MG63 (cell line): ENCODE results near the gene SMIM7. TPM values are rescaled to one million over a fixed set of nuclear protein-coding genes. Genes with fewer than 3 reads are reported as not detected.
A peak's percentile ranks its signal among the peaks of the same experiment; 100 is the strongest.
"Not testable (repeated sequence)": the region's sequence is repeated elsewhere in the genome, so short reads cannot be mapped to it uniquely, and the experiment has no call there.

Experiments used
- DNase-seq: peaks from one replicate; pipeline ENCODE4 v3.0.0-alpha.2; 2020
- H3K27me3 ChIP-seq: fragments of 250-450 bp; sonication (Bioruptor Pico); 2 replicates; pipeline ENCODE4 v1.5.1; 2020; ENCODE audit warnings: mild to moderate bottlenecking, moderate library complexity
- H3K36me3 ChIP-seq: fragments of 250-450 bp; sonication (Bioruptor Pico); 2 replicates; pipeline ENCODE4 v1.5.1; 2020; ENCODE audit warnings: mild to moderate bottlenecking, moderate library complexity
- H3K4me3 ChIP-seq: fragments of 250-450 bp; sonication (Bioruptor Pico); 2 replicates; pipeline ENCODE4 v1.5.1; 2020; ENCODE audit warnings: mild to moderate bottlenecking, moderate library complexity
- H3K9me3 ChIP-seq: fragments of 250-450 bp; sonication (Bioruptor Pico); 2 replicates; pipeline ENCODE4 v1.5.1; 2020; ENCODE audit warnings: mild to moderate bottlenecking, moderate library complexity
- total RNA-seq: library from RNA; depleted of rRNA; stranded (reverse); fragments of >200 nt; shearing (Covaris generic); gene quantifications from 2 replicates; pipeline ENCODE4 v1.2.3, GENCODE V29; 2014; ENCODE audit warnings: low replicate concordance; rRNA removed

SMIM7 gene
- total RNA-seq, result 89.0 and 111 TPM in 2 replicates

- peaks cover 42% of the 10 kb centered on the region for H3K36me3 ChIP-seq
- peak; percentile 99 for DNase-seq
- peak within 1 kb of the TSS; percentile 100 for H3K4me3 ChIP-seq
- peaks cover 3% of the 10 kb centered on the region; the same call in 1 of the 2 replicates for H3K27me3 ChIP-seq
- H3K9me3 ChIP-seq, result no peaks in the 10 kb centered on the region
Observed at GRCh38 chr19:16659832-16660708, at the start of gene SMIM7. TSS of gene SMIM7 (minus strand) at chr19:16660144. CDS start at chr19:16660110, 34 bp downstream.

- H3K27me3 ChIP-seq, result 0 out of 2 replicates have a peak, but pooled peaks cover 4% of the 10 kb centered on the region
- H3K4me3 ChIP-seq, result no peak overlapping the region
- H3K9me3 ChIP-seq, result no peaks in the 10 kb centered on the region
- H3K36me3 ChIP-seq, result no peaks in the 10 kb centered on the region
- DNase-seq, result no peak
Observed at GRCh38 chr19:16703677-16704076, 43.7 kb upstream of the SMIM7 start.

- DNase-seq, result peak; percentile 84
Observed at GRCh38 chr19:16702123-16702522, 42.2 kb upstream of the SMIM7 start.

DNA sequence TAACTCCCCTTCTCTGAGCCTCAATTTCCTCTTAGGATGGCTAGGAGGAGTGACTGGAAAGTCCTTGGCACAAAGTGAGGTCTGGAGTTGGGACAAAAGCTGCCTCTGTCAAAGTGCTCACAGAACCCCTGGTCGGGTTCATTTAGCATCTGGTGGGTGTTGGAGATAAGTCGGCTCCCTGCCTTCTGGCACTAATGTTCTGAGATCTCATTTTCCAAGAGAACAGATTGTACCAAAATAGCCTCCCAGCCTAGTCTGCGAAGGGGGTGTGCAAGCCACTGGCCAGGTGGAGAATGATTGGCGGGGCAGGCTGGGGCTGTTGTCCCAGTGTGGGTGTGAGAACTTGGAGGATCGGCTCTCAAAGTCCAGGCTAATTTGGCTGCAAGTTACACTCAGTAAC lies 39.0 kb upstream of the SMIM7 start:
- no peak overlapping the region for H3K4me3 ChIP-seq
- H3K9me3 ChIP-seq, result no peaks in the 10 kb centered on the region
- no peaks in the 10 kb centered on the region for H3K36me3 ChIP-seq
- DNase-seq, result no peak
- H3K27me3 ChIP-seq, result peaks cover 5% of the 10 kb centered on the region; the same call in 1 of the 2 replicates

More at GRCh38 chr19:16702123-16702522, 42.2 kb upstream of the SMIM7 start:
- Histone ChIP-seq H3K27me3 (peaks cover 5% of the 10 kb centered on the region; the same call in 1 of the 2 replicates), H3K9me3 (no peaks in the 10 kb centered on the region), H3K4me3 (no peak overlapping the region), H3K36me3 (no peaks in the 10 kb centered on the region)

DNA sequence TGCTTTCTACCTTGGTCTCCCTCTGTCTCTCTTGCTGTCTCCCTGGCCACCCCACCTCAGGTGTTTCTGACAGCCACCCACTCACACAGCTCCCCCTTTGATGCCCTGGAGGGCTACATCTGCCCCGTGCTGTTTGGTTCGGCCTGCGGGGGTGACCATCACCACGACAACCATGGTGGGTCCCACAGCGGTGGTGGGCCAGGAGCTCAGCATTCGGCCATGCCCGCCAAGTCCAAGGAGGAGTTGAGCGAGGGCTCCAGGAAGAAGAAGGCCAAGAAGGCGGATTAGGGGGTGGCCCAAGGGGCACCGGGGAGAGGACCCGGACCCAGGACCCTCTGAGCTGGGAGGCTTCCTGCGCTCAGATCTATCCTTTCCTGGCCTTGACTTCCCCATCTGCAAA lies 28.1 kb upstream of the SMIM7 start:
- Histone ChIP-seq H3K9me3 (no peaks in the 10 kb centered on the region), H3K36me3 (no peaks in the 10 kb centered on the region), H3K4me3 (no peak overlapping the region), H3K27me3 (no peaks in the 10 kb centered on the region)
- no peak for DNase-seq

DNA sequence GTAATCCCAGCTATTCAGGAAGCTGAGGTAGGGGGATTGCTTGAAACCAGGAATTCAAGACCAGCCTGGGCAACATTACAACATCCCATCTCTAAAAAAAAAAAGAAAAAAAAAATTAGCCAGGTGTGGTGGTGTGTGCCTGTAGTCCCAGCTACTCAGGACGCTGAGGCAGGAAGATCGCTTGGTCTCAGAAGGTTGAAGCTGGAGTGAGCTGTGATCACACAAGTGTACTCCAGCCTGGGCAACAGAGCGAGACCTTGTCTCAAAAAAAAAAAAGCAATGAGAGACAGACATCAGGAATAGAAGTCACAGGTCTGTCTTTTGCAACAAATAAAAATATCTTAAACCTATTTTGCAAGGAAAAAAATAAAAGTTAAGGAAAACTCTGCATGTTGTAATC lies 24.3 kb upstream of the SMIM7 start:
- Histone ChIP-seq H3K4me3 (no peak overlapping the region), H3K27me3 (no peaks in the 10 kb centered on the region), H3K36me3 (no peaks in the 10 kb centered on the region), H3K9me3 (peaks cover 9% of the 10 kb centered on the region)
- no peak for DNase-seq

DNA sequence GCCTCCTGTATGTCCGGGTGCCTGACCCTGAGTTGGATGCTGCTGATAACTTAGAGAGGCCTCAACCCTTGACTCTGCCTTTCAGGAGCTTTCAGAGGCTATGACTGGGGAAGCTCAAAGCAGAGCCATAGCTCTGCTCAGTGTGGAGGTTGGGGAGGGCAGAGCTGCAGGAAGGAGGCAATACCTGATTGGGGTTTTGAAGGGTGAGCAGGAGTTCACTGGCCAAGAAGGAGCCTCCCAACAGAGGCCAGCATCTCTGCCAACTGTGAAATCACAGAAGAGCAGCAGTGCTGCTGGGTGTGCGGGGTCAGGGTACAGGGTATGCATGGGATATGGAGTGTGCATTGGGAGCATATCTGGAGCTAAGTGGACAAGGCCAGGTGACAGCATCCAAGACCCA lies 22.6 kb upstream of the SMIM7 start:
- H3K4me3 ChIP-seq, result no peak overlapping the region
- no peak for DNase-seq
- peaks cover 9% of the 10 kb centered on the region for H3K9me3 ChIP-seq
- H3K27me3 ChIP-seq, result no peaks in the 10 kb centered on the region
- no peaks in the 10 kb centered on the region for H3K36me3 ChIP-seq

DNA sequence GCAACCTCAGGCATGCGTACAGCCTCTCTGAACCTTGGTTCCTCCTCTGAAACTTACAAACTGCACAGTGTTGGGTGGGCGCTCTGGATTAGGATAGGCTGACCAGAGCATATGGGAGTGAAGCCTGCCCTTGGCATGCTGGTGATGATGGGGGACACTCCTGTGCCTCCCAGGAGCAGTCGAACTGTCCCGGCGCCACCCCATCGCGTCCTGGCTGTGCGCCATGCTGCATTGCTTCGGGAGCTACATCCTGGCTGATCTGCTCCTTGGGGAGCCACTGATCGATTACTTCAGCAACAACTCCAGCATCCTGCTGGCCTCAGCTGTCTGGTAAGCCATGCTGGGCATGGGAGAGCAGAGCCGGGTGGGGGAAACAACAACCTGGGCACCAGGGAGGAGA lies 19.9 kb upstream of the SMIM7 start:
- H3K27me3 ChIP-seq, result no peaks in the 10 kb centered on the region
- H3K9me3 ChIP-seq, result peaks cover 9% of the 10 kb centered on the region
- no peak for DNase-seq
- no peaks in the 10 kb centered on the region for H3K36me3 ChIP-seq
- no peak overlapping the region for H3K4me3 ChIP-seq

DNA sequence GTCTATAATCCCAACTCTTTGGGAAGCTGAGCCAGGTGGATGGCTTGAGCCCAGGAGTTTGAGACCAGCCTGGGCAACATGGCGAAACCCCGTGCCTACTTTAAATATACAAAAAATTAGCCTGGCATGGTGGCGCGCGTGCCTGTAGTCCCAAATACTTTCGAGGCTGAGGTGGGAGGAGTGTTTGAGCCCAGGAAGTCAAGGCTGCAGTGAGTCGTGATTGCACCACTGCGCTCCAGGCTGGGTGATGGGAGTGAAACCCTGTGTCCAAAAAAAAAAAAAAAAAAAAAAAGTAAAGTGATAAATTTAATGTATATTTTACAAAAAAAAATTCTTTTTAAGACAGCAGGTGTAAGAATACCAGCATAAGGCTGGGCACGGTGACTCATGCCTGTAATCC lies 18.6 kb upstream of the SMIM7 start:
- no peaks in the 10 kb centered on the region for H3K36me3 ChIP-seq
- no peak overlapping the region for H3K4me3 ChIP-seq
- DNase-seq, result peak; percentile 56
- H3K9me3 ChIP-seq, result peaks cover 9% of the 10 kb centered on the region
- H3K27me3 ChIP-seq, result no peaks in the 10 kb centered on the region

- DNase-seq, result no peak
- Histone ChIP-seq H3K36me3 (no peaks in the 10 kb centered on the region), H3K27me3 (no peaks in the 10 kb centered on the region), H3K9me3 (peaks cover 9% of the 10 kb centered on the region), H3K4me3 (no peak overlapping the region)
Observed at GRCh38 chr19:16677055-16677454, 17.1 kb upstream of the SMIM7 start.

DNA sequence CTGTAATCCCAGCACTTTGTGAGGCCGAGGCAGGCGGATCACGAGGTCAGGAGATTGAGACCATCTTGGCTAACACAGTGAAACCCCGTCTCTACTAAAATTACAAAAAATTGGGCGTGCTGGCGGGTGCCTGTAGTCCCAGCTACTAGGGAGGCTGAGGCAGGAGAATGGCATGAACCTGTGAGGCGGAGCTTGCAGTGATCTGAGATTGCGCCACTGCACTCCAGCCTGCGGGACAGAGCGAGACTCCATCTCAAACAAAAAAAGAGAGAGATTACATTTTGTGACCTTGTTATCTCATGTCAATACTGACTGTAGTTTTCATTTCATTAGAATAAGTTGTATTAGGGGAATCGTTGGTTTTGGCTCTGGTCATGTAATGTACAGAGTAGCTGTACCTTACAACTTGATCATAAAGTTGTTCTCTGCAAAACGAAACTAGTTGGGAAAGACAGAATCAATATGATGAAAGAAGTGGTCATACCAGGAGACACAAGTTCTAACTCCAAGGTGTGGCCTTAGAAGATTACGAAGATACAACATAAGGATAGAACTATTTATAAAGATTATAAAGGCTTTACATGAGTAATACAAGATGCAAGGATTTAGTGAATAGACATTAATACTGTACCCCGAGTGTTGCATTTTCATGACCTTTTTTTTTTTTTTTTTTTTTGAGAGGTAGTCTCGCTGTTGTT lies 16.3 kb upstream of the SMIM7 start:
- H3K4me3 ChIP-seq, result no peak overlapping the region
- H3K27me3 ChIP-seq, result no peaks in the 10 kb centered on the region
- DNase-seq, result no peak
- H3K36me3 ChIP-seq, result no peaks in the 10 kb centered on the region
- peaks cover 9% of the 10 kb centered on the region for H3K9me3 ChIP-seq

- H3K27me3 ChIP-seq, H3K9me3 ChIP-seq, H3K36me3 ChIP-seq, H3K4me3 ChIP-seq, DNase-seq: not testable (repeated sequence)
Observed at GRCh38 chr19:16673839-16674238, 13.9 kb upstream of the SMIM7 start.

DNA sequence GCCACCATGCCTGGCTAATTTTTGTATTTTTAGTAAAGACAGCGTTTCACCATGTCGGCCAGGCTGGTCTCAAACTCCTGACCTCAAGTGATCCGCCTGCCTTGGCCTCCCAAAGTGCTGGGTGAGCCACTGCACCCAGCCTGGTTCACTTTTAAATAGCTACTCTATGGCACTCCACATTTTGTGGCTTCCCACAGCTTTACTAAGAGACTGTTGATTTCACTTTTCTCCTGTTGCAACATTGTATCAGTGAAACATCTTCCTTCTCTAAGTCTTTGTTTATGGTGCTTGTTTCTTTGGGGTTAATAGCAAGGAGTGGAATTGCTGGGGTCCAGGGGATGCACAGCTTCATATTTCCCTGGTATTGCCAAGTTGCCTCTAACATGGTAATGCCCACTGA lies 13.3 kb upstream of the SMIM7 start:
- no peaks in the 10 kb centered on the region for H3K36me3 ChIP-seq
- H3K27me3 ChIP-seq, result no peaks in the 10 kb centered on the region
- no peak overlapping the region for H3K4me3 ChIP-seq
- DNase-seq, result no peak
- no peaks in the 10 kb centered on the region for H3K9me3 ChIP-seq

DNA sequence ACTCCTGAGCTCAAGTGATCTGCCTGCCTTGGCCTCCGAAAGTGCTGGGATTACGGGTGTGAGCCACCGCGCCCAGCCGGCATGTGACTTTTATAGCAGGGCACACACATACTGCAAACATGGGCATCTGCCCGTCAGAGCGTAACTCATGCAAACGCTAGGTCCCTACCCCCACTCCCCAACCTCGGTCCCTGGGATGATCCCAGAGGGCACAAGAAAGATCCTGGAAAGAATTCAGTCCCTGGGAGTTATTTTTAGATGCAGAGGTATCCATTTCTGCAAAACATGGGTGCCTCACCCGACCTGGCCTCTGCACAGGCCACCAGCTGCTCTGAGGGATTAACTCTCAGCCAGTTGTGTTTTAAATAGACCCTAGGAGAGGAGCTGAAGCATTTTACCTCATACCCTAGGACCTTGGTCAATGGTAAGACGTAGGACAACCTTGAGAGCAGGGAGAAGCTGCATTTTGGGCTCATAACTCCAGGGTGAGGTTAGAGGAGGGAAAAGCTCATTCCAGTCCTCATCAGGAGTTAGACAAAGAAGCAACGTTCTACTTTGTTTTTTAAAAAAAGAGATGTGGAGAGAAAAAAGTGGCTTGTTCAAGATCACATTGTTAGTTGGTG lies 11.8 kb upstream of the SMIM7 start:
- H3K27me3 ChIP-seq, result no peaks in the 10 kb centered on the region
- no peak overlapping the region for H3K4me3 ChIP-seq
- DNase-seq, result no peak
- no peaks in the 10 kb centered on the region for H3K9me3 ChIP-seq
- no peaks in the 10 kb centered on the region for H3K36me3 ChIP-seq

DNA sequence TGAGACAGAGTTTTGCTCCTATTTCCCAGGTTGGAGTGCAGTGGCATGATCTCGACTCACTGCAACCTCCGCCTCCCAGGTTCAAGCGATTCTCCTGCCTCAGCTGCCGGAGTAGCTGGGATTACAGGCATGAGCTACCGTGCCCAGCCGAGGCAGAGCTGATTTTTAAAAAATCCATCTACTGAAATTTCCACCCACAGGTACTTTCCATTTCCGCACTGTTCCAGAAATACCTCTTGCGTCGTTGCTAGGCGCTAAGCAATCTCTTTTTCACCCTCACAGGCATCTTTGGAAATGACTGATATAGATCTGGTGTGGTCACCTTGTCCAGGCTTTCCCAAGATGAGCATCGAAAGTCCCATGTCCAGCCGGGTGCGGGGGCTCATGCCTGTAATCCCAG lies 10.3 kb upstream of the SMIM7 start:
- Histone ChIP-seq H3K27me3 (no peaks in the 10 kb centered on the region), H3K4me3 (no peak overlapping the region), H3K36me3 (no peaks in the 10 kb centered on the region), H3K9me3 (no peaks in the 10 kb centered on the region)
- DNase-seq, result no peak

DNA sequence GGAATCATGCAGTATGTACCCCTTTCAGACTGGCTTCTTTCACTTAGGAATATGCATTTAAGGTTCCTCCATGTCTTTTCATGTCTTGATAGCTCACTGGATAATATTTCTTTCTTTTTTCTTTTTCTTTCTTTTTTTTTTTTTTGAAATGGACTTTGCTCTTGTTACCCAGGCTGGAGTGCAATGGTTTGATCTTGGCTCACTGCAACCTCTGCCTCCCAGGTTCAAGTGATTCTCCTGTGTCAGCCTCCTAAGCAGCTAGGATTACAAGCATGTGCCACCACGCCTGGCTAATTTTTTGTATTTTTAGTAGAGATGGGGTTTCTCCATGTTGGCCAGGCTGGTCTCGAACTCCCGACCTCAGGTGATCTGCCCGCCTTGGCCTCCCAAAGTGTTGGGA lies 8.8 kb upstream of the SMIM7 start:
- not testable (repeated sequence) for H3K27me3 ChIP-seq, DNase-seq, H3K4me3 ChIP-seq, H3K36me3 ChIP-seq, H3K9me3 ChIP-seq

GRCh38 chr19:16668176-16668575 lies 8.2 kb upstream of the SMIM7 start:
- Histone ChIP-seq H3K4me3 (no peak overlapping the region), H3K36me3 (no peaks in the 10 kb centered on the region), H3K27me3 (no peaks in the 10 kb centered on the region), H3K9me3 (no peaks in the 10 kb centered on the region)
- no peak for DNase-seq
